Activated T-helper 1 cell treated with anti-CD3 and anti-CD28 coated beads, Interleukin-12 subunit alpha, Interleukin-12 subunit beta, Interleukin-2, Interleukin-4 antibody, amounts not matched to agents 30 ng/mL and 10 ng/mL and 1 ng/mL, durations not matched to agents 14 hours and 24 hours and 36 hours (primary cell): ENCODE data around the gene HSD17B8. TPM values are rescaled to one million over a fixed set of nuclear protein-coding genes. Genes with fewer than 3 reads are reported as not detected.

Experiments
- DNase-seq: peaks from one replicate; pipeline ENCODE4 v3.0.0; 2021; ENCODE audit warnings: low spot score
- H3K27ac Mint-ChIP-seq: one replicate; pipeline ENCODE4 v1.8.0; 2021; ENCODE audit warnings: mild to moderate bottlenecking, mixed read lengths
- H3K27me3 Mint-ChIP-seq: one replicate; pipeline ENCODE4 v1.8.0; 2022; ENCODE audit warnings: mild to moderate bottlenecking, moderate library complexity, mixed read lengths; ENCODE audit not compliant: insufficient read depth
- H3K36me3 Mint-ChIP-seq: one replicate; pipeline ENCODE4 v1.8.0; 2021; ENCODE audit warnings: low read depth, mixed read lengths
- H3K4me1 Mint-ChIP-seq: one replicate; pipeline ENCODE4 v1.8.0; 2021; ENCODE audit warnings: low read depth, mixed read lengths
- H3K4me3 Mint-ChIP-seq: one replicate; pipeline ENCODE4 v1.8.0; 2021; ENCODE audit warnings: mild to moderate bottlenecking, moderate library complexity, mixed read lengths
- H3K9me3 Mint-ChIP-seq: one replicate; pipeline ENCODE4 v1.8.0; 2021; ENCODE audit warnings: mixed read lengths
- intact Hi-C: fragments of 100-400 bp; cut with micrococcal nuclease; formaldehyde crosslinking; loops from one replicate; pipeline ENCODE4 v1.15.1; 2024
- total RNA-seq: library from RNA; stranded (reverse); gene quantifications from 2 replicates; pipeline ENCODE4 v1.2.3, GENCODE V29; 2022

The HSD17B8 gene
- total RNA-seq, 1 donor from 2014 or later = 15.2 TPM

DNA sequence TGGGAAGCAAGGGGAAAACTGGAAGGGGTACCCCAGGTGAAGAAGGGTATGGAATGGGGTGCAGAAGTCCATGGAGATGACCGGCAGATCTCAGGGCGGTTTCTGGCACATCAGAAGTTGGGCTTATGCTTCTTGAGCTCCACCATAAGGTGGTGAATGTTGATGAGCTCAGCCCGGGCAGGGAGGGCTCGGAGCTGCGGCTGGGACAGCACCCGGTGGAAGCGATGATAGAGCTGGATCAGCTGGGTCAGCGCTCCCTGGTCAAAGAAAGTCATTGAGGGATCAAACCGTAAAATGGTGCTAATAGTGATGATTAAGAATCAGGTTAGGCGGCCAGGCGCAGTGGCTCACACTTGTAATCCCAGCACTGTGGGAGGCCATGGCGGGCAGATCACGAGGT lies 46.3 kb downstream of the HSD17B8 start:
- H3K9me3 Mint-ChIP-seq = no peaks in the 10 kb centered on the region
- intact Hi-C loops = no loop called here
- peak overlapping the region; percentile 91 for H3K4me3 Mint-ChIP-seq
- no peak for DNase-seq
- peaks cover 20% of the 10 kb centered on the region for H3K36me3 Mint-ChIP-seq
- peak overlapping the region; percentile 84 for H3K27ac Mint-ChIP-seq
- peaks cover 44% of the 10 kb centered on the region for H3K4me1 Mint-ChIP-seq
- H3K27me3 Mint-ChIP-seq = peaks cover 4% of the 10 kb centered on the region

DNA sequence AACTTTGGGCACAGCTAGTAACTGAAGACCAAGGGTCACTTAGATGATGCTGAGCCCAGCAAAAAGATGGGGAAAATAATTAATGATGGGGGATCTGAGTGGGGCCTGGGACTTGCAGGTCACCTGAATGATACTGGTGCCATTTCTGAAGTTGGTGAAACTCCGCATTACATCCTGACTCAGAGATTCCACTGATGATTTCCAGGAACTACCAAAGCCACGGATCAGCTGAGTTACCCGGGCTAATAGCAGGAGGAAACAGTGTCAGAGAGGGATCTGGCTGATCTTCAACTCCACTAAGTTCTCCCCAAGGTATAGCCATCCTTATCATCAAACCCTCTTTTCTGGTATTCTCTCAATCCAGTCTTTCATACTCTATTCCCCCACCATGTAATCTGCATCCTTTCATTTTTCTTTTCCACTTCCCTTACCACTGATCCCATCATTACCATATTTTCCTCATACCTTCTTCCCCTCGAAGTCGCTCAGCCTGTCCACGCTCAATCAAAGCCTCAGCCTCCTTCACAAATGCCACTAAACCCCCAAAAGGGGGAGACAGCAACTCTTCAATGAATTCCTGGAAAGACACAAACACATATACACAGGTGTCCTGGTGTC lies 47.0 kb downstream of the HSD17B8 start:
- Mint-ChIP-seq H3K27me3 (no peaks in the 10 kb centered on the region), H3K4me1 (peaks cover 44% of the 10 kb centered on the region), H3K36me3 (peaks cover 21% of the 10 kb centered on the region), H3K4me3 (peak overlapping the region; percentile 41), H3K27ac (peak overlapping the region; percentile 46), H3K9me3 (no peaks in the 10 kb centered on the region)
- DNase-seq = no peak
- intact Hi-C loops = no loop called here

DNA sequence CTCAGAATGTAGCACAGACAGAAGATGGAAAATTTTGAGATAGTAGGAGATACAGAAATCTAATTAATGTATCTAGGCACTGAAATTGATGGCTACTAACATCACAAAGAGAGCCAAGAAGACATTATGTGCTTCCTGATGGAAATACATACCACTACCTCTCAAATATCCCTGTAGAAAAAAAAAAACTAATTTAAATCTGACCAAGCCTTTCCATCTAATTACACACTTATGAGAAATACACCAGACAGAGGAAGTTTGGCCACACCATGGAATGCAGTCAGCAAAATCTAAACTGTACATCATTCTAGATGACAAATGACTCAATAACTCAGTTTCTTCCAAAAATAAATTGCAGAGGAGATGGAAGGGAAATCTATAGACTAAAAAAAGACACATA lies 48.3 kb downstream of the HSD17B8 start:
- Mint-ChIP-seq H3K9me3 (no peaks in the 10 kb centered on the region), H3K4me1 (peaks cover 44% of the 10 kb centered on the region), H3K27ac (no peak overlapping the region), H3K27me3 (no peaks in the 10 kb centered on the region), H3K36me3 (peaks cover 23% of the 10 kb centered on the region), H3K4me3 (no peak overlapping the region)
- intact Hi-C loops = no loop called here
- no peak for DNase-seq

DNA sequence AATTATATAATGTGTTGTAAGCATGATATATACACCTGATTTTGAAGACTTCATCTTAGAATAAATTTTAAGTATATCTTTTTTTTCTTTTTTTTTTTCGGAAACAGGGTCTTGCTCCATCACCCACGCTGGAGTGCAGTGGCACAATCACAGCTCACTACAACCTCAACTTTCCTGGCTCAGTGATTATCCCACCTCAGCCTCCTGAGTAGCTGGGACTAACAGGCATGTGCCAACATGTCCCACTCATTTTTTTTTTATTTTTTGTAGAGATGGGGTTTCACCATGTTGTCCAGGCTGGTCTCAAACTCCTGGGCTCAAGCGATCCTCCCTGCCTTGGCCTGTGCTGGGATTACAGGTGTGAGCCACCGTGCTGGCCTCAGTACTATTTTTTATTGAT lies 50.1 kb downstream of the HSD17B8 start:
- Mint-ChIP-seq H3K4me3 (no peak overlapping the region), H3K9me3 (no peaks in the 10 kb centered on the region), H3K4me1 (peaks cover 29% of the 10 kb centered on the region), H3K36me3 (peaks cover 24% of the 10 kb centered on the region), H3K27ac (no peak overlapping the region), H3K27me3 (no peaks in the 10 kb centered on the region)
- no peak for DNase-seq
- intact Hi-C loops = no loop called here

Other genes starting within 250 kb of the HSD17B8 start
- gene BRD2, start 236.1 kb upstream of the HSD17B8 start, total RNA-seq = 316 and 330 TPM in 2 replicates
- gene HLA-DOA, start 195.1 kb upstream of the HSD17B8 start, total RNA-seq = 1.8 and 2.0 TPM in 2 replicates
- gene HLA-DPA1, start 131.0 kb upstream of the HSD17B8 start, total RNA-seq = 61.0 and 66.7 TPM in 2 replicates
- 12.2 and 12.3 TPM in 2 replicates for gene HLA-DPB1, start 128.7 kb upstream of the HSD17B8 start, total RNA-seq
- gene COL11A2, start 12.2 kb upstream of the HSD17B8 start, total RNA-seq = 0.61 and 0.65 TPM in 2 replicates
- 46.6 and 47.4 TPM in 2 replicates for gene RXRB, start 4.0 kb upstream of the HSD17B8 start, total RNA-seq
- gene SLC39A7, start 3.8 kb upstream of the HSD17B8 start, total RNA-seq = 67.1 and 68.8 TPM in 2 replicates
- 50.7 and 53.4 TPM in 2 replicates for gene RING1, start 3.8 kb downstream of the HSD17B8 start, total RNA-seq
- gene VPS52, start 67.2 kb downstream of the HSD17B8 start, total RNA-seq = 59.8 and 63.5 TPM in 2 replicates
- 2,930 and 2,946 TPM in 2 replicates for gene RPS18, start 67.4 kb downstream of the HSD17B8 start, total RNA-seq
- 4.4 and 5.6 TPM in 2 replicates for gene B3GALT4, start 72.5 kb downstream of the HSD17B8 start, total RNA-seq
- 113 and 123 TPM in 2 replicates for gene WDR46, start 84.6 kb downstream of the HSD17B8 start, total RNA-seq
- gene PFDN6, start 84.9 kb downstream of the HSD17B8 start, total RNA-seq = 122 and 126 TPM in 2 replicates
- gene RGL2, start 94.3 kb downstream of the HSD17B8 start, total RNA-seq = 27.6 and 28.0 TPM in 2 replicates
- gene TAPBP, start 109.4 kb downstream of the HSD17B8 start, total RNA-seq = 264 and 265 TPM in 2 replicates
- gene ZBTB22, start 113.1 kb downstream of the HSD17B8 start, total RNA-seq = 12.5 and 14.7 TPM in 2 replicates
- 66.3 and 69.3 TPM in 2 replicates for gene DAXX, start 118.3 kb downstream of the HSD17B8 start, total RNA-seq
- gene KIFC1, start 187.2 kb downstream of the HSD17B8 start, total RNA-seq = 54.7 and 59.6 TPM in 2 replicates
- 28.7 and 38.8 TPM in 2 replicates for gene PHF1, start 206.4 kb downstream of the HSD17B8 start, total RNA-seq
- gene CUTA, start 213.5 kb downstream of the HSD17B8 start, total RNA-seq = 131 and 137 TPM in 2 replicates
- 37.1 and 56.6 TPM in 2 replicates for gene SYNGAP1, start 215.4 kb downstream of the HSD17B8 start, total RNA-seq
- gene ZBTB9, start 249.9 kb downstream of the HSD17B8 start, total RNA-seq = 15.8 and 17.0 TPM in 2 replicates